Measurements from ENCODE around the gene CES3. TPM values are rescaled to one million over a fixed set of nuclear protein-coding genes. Genes with fewer than 3 reads are reported as not detected.
"Not testable (repeated sequence)": the region's sequence is repeated elsewhere in the genome, so short reads cannot be mapped to it uniquely, and the experiment has no call there.

CES3 gene
- total RNA-seq, 4 donors from 2014 or later: 1.4 to 2.2 (median 1.5) TPM; not detected in 1

DNA sequence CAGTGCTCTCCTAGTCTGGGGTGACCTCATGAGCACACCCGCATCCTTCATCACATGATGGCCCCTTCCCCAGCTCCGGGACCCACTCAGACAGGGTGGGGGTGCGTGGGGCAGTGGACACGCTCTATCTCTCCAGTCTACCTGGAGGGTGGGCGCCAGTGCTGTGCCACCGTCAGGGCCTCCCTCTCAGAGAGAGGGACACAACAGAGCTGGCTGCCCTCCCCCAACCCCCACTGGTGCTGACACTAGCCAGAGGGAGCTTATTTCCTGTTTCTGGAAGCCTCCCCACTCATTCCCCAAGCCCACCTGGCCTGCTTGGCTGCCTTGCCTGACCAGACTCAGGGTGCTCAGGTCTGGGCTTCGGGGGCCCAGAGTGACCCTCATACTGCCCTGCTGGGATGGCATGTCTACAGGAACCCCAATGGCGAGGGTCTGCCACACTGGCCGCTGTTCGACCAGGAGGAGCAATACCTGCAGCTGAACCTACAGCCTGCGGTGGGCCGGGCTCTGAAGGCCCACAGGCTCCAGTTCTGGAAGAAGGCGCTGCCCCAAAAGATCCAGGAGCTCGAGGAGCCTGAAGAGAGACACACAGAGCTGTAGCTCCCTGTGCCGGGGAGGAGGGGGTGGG, 17.5 kb upstream of the CES3 start:
- no peak overlapping the region for H3K27ac ChIP-seq
- no peak for TF ChIP-seq POLR2AphosphoS5 (IDR thresholded peaks at IDR 0.05)
- no peak for TF ChIP-seq EP300 (IDR thresholded peaks at IDR 0.05)
- TF ChIP-seq CTCF (IDR thresholded peaks at IDR 0.05): no peak
- no peak for TF ChIP-seq POLR2A (IDR thresholded peaks at IDR 0.05)
- no peaks in the 10 kb centered on the region for H3K9me3 ChIP-seq
- H3K4me3 ChIP-seq: no peak overlapping the region
- H3K36me3 ChIP-seq: peaks cover 55% of the 10 kb centered on the region
- 100% methylated on average over 4 of the region's 15 CpGs for WGBS
- H3K4me1 ChIP-seq: peaks cover 14% of the 10 kb centered on the region
- no peaks in the 10 kb centered on the region for H3K27me3 ChIP-seq
- DNase-seq (ENCODE audit: low spot score in 2 of 2): no peak

GRCh38 chr16:66944054-66944441, 17.0 kb upstream of the CES3 start:
- Histone ChIP-seq H3K4me1 (peaks cover 19% of the 10 kb centered on the region), H3K27ac (no peak overlapping the region), H3K4me3 (no peak overlapping the region), H3K9me3 (no peaks in the 10 kb centered on the region), H3K27me3 (peaks cover under 1% of the 10 kb centered on the region), H3K36me3 (peaks cover 50% of the 10 kb centered on the region)
- TF ChIP-seq POLR2AphosphoS5 (IDR thresholded peaks at IDR 0.05): no peak
- no peak for TF ChIP-seq CTCF (IDR thresholded peaks at IDR 0.05)
- TF ChIP-seq EP300 (IDR thresholded peaks at IDR 0.05): no peak
- TF ChIP-seq POLR2A (IDR thresholded peaks at IDR 0.05): no peak
- no peak for DNase-seq (ENCODE audit: low spot score in 2 of 2)
- WGBS: 94% methylated on average over 5 of the region's 5 CpGs

DNA sequence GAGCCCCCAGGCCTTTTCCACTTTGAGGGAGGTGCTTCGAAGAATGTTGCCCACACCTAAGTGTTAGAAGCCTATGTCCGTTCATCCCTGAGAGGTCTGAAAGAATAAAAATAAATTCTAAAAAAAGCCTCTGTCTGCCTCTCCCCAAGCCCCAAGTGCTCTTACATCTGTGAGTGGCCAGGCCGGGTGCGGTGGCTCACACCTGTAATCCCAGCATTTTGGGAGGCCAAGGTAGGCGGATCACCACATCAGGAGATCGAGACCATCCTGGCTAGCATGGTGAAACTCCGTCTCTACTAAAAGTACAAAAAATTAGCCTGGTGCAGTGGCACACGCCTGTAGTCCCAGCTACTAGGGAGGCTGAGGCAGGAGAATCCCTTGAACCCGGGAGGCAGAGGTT, 16.1 kb upstream of the CES3 start:
- H3K27ac ChIP-seq; H3K9me3 ChIP-seq; H3K27me3 ChIP-seq; DNase-seq (ENCODE audit: low spot score in 2 of 2); H3K4me3 ChIP-seq: not testable (repeated sequence)
- WGBS: 87% methylated on average over 9 of the region's 9 CpGs
- H3K36me3 ChIP-seq: peaks cover 41% of the 10 kb centered on the region
- H3K4me1 ChIP-seq: peaks cover 21% of the 10 kb centered on the region

- 84% methylated on average over 4 of the region's 4 CpGs for WGBS
- no peak for DNase-seq (ENCODE audit: low spot score in 2 of 2)
- Histone ChIP-seq H3K9me3 (no peaks in the 10 kb centered on the region), H3K36me3 (peaks cover 31% of the 10 kb centered on the region), H3K27ac (no peak overlapping the region), H3K4me3 (no peak overlapping the region), H3K27me3 (peaks cover 3% of the 10 kb centered on the region), H3K4me1 (peaks cover 21% of the 10 kb centered on the region)
- no peak for TF ChIP-seq CTCF (IDR thresholded peaks at IDR 0.05)
- no peak for TF ChIP-seq EP300 (IDR thresholded peaks at IDR 0.05)
- no peak for TF ChIP-seq POLR2AphosphoS5 (IDR thresholded peaks at IDR 0.05)
- no peak for TF ChIP-seq POLR2A (IDR thresholded peaks at IDR 0.05)
These were observed 15.1 kb upstream of the CES3 start for GRCh38 chr16:66945939-66946338.

DNA sequence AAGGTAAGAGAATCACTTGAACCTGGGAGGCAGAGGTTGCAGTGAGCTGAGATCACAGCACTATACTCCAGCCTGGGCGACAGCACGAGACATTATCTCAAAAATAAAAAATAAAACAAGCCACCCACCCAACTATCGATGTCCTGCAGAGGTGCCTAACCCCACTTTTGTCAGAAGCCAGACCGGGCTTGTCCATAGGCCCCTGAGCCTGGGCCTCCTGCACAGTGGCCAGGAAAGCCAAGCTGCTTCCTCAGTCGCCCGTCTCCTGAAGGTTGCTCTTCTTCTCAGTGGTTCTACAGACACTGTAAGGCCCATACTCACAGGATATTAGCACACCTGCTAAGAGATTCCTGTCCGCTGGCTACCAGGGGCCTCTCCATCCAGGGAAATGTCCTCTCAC, 14.5 kb upstream of the CES3 start:
- Histone ChIP-seq H3K27me3 (peaks cover 3% of the 10 kb centered on the region), H3K9me3 (no peaks in the 10 kb centered on the region), H3K4me3 (no peak overlapping the region), H3K4me1 (peaks cover 21% of the 10 kb centered on the region), H3K36me3 (peaks cover 25% of the 10 kb centered on the region), H3K27ac (no peak overlapping the region)
- TF ChIP-seq POLR2A (IDR thresholded peaks at IDR 0.05) (no peak), CTCF (IDR thresholded peaks at IDR 0.05) (no peak), EP300 (IDR thresholded peaks at IDR 0.05) (no peak), POLR2AphosphoS5 (IDR thresholded peaks at IDR 0.05) (no peak)
- no peak for DNase-seq (ENCODE audit: low spot score in 2 of 2)
- 70% methylated on average over 7 of the region's 7 CpGs for WGBS

GRCh38 chr16:66946974-66947301, 14.1 kb upstream of the CES3 start:
- TF ChIP-seq POLR2AphosphoS5 (IDR thresholded peaks at IDR 0.05) (no peak), CTCF (IDR thresholded peaks at IDR 0.05) (no peak), EP300 (IDR thresholded peaks at IDR 0.05) (no peak), POLR2A (IDR thresholded peaks at IDR 0.05) (no peak)
- H3K4me3 ChIP-seq: no peak overlapping the region
- H3K27ac ChIP-seq: no peak overlapping the region
- H3K36me3 ChIP-seq: peaks cover 21% of the 10 kb centered on the region
- H3K27me3 ChIP-seq: peaks cover 3% of the 10 kb centered on the region
- DNase-seq (ENCODE audit: low spot score in 2 of 2): no peak
- no peaks in the 10 kb centered on the region for H3K9me3 ChIP-seq
- peaks cover 21% of the 10 kb centered on the region for H3K4me1 ChIP-seq
- 34% methylated on average over 5 of the region's 5 CpGs for WGBS
